Panc1 (cell line): ENCODE data around the gene MCCC2. TPM values are rescaled to one million over a fixed set of nuclear protein-coding genes. Genes with fewer than 3 reads are reported as not detected.

Source experiments
- ATAC-seq: fragments of 200-7000 bp; cut with Tn5 transposase; 2 replicates; pipeline ENCODE4 v1.9.1; 2020; ENCODE audit warnings: mild to moderate bottlenecking, moderate library complexity
- BruUV-seq: library from RNA; stranded (reverse); fragments of 400-500 nt; replicated peaks from 2 replicates; lab custom pipeline; 2021; lab: Mats Ljungman, UMichigan
- CTCF ChIA-PET: fragments of 300-600 bp; sonication (Branson Sonifier 250); formaldehyde crosslinking; loops from one replicate; lab custom pipeline; 2022; ENCODE audit warnings: antibody characterized with exemption; lab: Charles Lee
- POLR2A ChIA-PET: fragments of 300-600 bp; sonication (Branson Sonifier 250); formaldehyde crosslinking; loops from one replicate; lab custom pipeline; 2022; ENCODE audit warnings: antibody characterized with exemption; lab: Charles Lee
- DNase-seq: peaks from one replicate; pipeline ENCODE4 v3.0.0-alpha.2; 2010; ENCODE audit warnings: low read depth, low spot score
- H3K27ac ChIP-seq: 2 replicates; pipeline ENCODE4 v1.5.1; 2011; ENCODE audit warnings: mild to moderate bottlenecking, low read length, inconsistent platforms
- H3K27me3 ChIP-seq: fragments of 200-500 bp; sonication (Bioruptor generic); 2 replicates; pipeline ENCODE4 v1.6.0; 2014; ENCODE audit warnings: low read length, inconsistent platforms; ENCODE audit not compliant: control insufficient read depth, insufficient read depth
- H3K36me3 ChIP-seq: fragments of 200-500 bp; sonication (Bioruptor generic); 2 replicates; pipeline ENCODE4 v1.5.1; 2014; ENCODE audit warnings: inconsistent platforms, mild to moderate bottlenecking, low read length, moderate library complexity; ENCODE audit not compliant: control insufficient read depth, insufficient read depth
- H3K4me1 ChIP-seq: 2 replicates; pipeline ENCODE4 v1.5.1; 2011; ENCODE audit warnings: inconsistent platforms, mild to moderate bottlenecking, low read length, moderate library complexity; ENCODE audit not compliant: control insufficient read depth, insufficient read depth
- H3K4me3 ChIP-seq, 2 experiments: 2 replicates each; pipeline ENCODE4 v1.5.1; 2011 to 2012; ENCODE audit warnings: low read depth in 2 of 2, low read length in 2 of 2, mild to moderate bottlenecking in 2 of 2, inconsistent platforms in 1 of 2, moderate library complexity in 1 of 2
- H3K9me3 ChIP-seq: fragments of 200-500 bp; sonication (Bioruptor generic); 2 replicates; pipeline ENCODE4 v1.5.1; 2014; ENCODE audit warnings: low read depth, mild to moderate bottlenecking, inconsistent platforms, low read length, moderate library complexity; ENCODE audit not compliant: control insufficient read depth, insufficient read depth
- POLR2AphosphoS5 ChIP-seq: IDR thresholded peaks from 2 replicates; pipeline ENCODE4 v1.6.1; 2012; ENCODE audit warnings: mild to moderate bottlenecking, low read depth, low read length, moderate library complexity
- SIN3A ChIP-seq: IDR thresholded peaks from 2 replicates; pipeline ENCODE4 v1.6.1; 2012; ENCODE audit warnings: low read depth, mild to moderate bottlenecking, low read length, moderate library complexity, borderline replicate concordance; ENCODE audit not compliant: insufficient read depth
- TCF7L2 ChIP-seq: IDR thresholded peaks from 2 replicates; pipeline ENCODE4 v1.6.1; 2011; ENCODE audit warnings: mild to moderate bottlenecking, low read depth, low read length, inconsistent platforms
- in situ Hi-C: cut with HindIII; loops from 2 replicates; pipeline ENCODE4 v1.10.0; 2016; ENCODE audit warnings: low sequenced_read_pairs, low pct_unique_long_range_greater_than_20kb
- intact Hi-C: fragments of 100-400 bp; cut with micrococcal nuclease; formaldehyde crosslinking; loops from one replicate; pipeline ENCODE4 v1.10.0; 2022; ENCODE audit not compliant: unreplicated experiment
- total RNA-seq: library from RNA; stranded (reverse); gene quantifications from one replicate; pipeline ENCODE4 v1.2.1, GENCODE V29; 2021; ENCODE audit not compliant: unreplicated experiment
- TF ChIP-seq, protein P1 (sequence below): fragments of 450-650 bp; IDR thresholded peaks from 2 replicates; pipeline ENCODE4 v1.5.1; 2017; ENCODE audit warnings: mild to moderate bottlenecking
- TF ChIP-seq, protein P2 (sequence below), 2 experiments: IDR thresholded peaks; 2 replicates each; pipeline ENCODE4 v1.6.1; 2011 to 2012; ENCODE audit warnings: low read depth in 2 of 2, control low read depth in 1 of 2, low read length in 1 of 2, mild to moderate bottlenecking in 1 of 2, moderate library complexity in 1 of 2; ENCODE audit not compliant: insufficient read depth in 1 of 2

MCCC2 gene
- total RNA-seq, 1 experiment from 2014 or later = 74.1 TPM

DNA sequence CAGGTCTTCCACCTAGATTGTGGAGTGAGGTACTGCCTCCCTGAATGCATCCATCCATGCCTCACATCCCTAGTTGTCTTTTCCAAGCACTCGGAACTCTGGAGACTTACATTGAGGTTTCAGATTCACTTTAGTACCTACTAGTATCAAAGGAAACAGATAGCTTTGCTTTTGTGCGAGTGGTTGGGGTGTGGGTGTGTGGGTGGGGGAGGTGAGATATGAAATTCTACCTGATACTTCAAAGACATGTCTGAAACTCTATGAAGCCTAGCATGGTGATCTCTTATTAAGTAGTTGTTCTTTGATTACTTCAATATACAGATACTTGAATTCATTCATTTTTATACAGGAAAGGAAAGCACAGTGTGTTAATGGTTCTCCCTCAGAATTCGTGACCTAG, 64.4 kb downstream of the MCCC2 start:
- ATAC-seq (no peak), DNase-seq (no peak)
- no peak for TF ChIP-seq TCF7L2
- TF ChIP-seq SIN3A = no peak
- no peak for TF ChIP-seq POLR2AphosphoS5
- TF ChIP-seq, protein P1, sequence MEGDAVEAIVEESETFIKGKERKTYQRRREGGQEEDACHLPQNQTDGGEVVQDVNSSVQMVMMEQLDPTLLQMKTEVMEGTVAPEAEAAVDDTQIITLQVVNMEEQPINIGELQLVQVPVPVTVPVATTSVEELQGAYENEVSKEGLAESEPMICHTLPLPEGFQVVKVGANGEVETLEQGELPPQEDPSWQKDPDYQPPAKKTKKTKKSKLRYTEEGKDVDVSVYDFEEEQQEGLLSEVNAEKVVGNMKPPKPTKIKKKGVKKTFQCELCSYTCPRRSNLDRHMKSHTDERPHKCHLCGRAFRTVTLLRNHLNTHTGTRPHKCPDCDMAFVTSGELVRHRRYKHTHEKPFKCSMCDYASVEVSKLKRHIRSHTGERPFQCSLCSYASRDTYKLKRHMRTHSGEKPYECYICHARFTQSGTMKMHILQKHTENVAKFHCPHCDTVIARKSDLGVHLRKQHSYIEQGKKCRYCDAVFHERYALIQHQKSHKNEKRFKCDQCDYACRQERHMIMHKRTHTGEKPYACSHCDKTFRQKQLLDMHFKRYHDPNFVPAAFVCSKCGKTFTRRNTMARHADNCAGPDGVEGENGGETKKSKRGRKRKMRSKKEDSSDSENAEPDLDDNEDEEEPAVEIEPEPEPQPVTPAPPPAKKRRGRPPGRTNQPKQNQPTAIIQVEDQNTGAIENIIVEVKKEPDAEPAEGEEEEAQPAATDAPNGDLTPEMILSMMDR = no peak
- TF ChIP-seq, protein P2, sequence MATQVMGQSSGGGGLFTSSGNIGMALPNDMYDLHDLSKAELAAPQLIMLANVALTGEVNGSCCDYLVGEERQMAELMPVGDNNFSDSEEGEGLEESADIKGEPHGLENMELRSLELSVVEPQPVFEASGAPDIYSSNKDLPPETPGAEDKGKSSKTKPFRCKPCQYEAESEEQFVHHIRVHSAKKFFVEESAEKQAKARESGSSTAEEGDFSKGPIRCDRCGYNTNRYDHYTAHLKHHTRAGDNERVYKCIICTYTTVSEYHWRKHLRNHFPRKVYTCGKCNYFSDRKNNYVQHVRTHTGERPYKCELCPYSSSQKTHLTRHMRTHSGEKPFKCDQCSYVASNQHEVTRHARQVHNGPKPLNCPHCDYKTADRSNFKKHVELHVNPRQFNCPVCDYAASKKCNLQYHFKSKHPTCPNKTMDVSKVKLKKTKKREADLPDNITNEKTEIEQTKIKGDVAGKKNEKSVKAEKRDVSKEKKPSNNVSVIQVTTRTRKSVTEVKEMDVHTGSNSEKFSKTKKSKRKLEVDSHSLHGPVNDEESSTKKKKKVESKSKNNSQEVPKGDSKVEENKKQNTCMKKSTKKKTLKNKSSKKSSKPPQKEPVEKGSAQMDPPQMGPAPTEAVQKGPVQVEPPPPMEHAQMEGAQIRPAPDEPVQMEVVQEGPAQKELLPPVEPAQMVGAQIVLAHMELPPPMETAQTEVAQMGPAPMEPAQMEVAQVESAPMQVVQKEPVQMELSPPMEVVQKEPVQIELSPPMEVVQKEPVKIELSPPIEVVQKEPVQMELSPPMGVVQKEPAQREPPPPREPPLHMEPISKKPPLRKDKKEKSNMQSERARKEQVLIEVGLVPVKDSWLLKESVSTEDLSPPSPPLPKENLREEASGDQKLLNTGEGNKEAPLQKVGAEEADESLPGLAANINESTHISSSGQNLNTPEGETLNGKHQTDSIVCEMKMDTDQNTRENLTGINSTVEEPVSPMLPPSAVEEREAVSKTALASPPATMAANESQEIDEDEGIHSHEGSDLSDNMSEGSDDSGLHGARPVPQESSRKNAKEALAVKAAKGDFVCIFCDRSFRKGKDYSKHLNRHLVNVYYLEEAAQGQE (IDR thresholded peaks at IDR 0.05; ENCODE audit: insufficient read depth in 1 of 2, low read depth in 2 of 2, low read length in 1 of 2) = no peak
- CTCF ChIA-PET = no interaction called here
- no peaks in the 10 kb centered on the region for H3K9me3 ChIP-seq
- no TSS peak for BruUV-seq
- H3K4me3 ChIP-seq = no peak overlapping the region
- no peaks in the 10 kb centered on the region for H3K4me1 ChIP-seq
- intact Hi-C loops (no loop called here), in situ Hi-C loops (no loop called here)
- POLR2A ChIA-PET = no interaction called here
- no peak overlapping the region for H3K27ac ChIP-seq
- H3K27me3 ChIP-seq = no peaks in the 10 kb centered on the region
- peaks cover 10% of the 10 kb centered on the region for H3K36me3 ChIP-seq

DNA sequence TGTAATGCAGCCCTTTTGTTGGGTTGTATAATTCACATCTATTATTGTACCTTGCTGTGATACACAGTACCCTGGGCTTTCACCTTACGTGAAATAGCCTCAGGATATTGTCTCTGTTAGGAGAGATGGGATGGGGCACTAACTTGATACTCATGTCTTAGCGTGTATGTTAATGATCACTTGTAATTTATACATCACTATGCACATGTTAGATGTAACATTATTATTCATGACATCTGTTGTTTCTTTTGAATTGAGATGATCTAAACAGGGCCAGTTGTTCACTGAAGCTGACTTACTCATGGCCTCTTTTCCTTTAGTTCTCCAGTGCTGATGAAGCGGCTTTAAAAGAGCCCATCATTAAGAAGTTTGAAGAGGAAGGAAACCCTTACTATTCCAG, 65.2 kb downstream of the MCCC2 start:
- intact Hi-C loops = no loop called here

More for the DNA sequence above, 65.2 kb downstream of the MCCC2 start:
- H3K27me3 ChIP-seq = no peaks in the 10 kb centered on the region
- no peak overlapping the region for H3K4me3 ChIP-seq
- no peak overlapping the region for H3K27ac ChIP-seq
- DNase-seq (no peak), ATAC-seq (no peak)
- in situ Hi-C loops = no loop called here
- TF ChIP-seq, protein P2 (IDR thresholded peaks at IDR 0.05; ENCODE audit: insufficient read depth in 1 of 2, low read depth in 2 of 2, low read length in 1 of 2) = no peak
- TF ChIP-seq, protein P1 = no peak
- TF ChIP-seq POLR2AphosphoS5 (no peak), TCF7L2 (no peak), SIN3A (no peak)
- ChIA-PET CTCF (no interaction called here), POLR2A (interaction anchor here (0.6 kb wide), 1 partner anchor 10 kb away, joined by 5 read pairs; no protein-coding TSS in a partner anchor)
- H3K4me1 ChIP-seq = no peaks in the 10 kb centered on the region
- peaks cover 10% of the 10 kb centered on the region for H3K36me3 ChIP-seq
- H3K9me3 ChIP-seq = no peaks in the 10 kb centered on the region
- no TSS peak for BruUV-seq
